Measurements from ENCODE around the gene POLR3K. TPM values are rescaled to one million over a fixed set of nuclear protein-coding genes. Genes with fewer than 3 reads are reported as not detected.

The POLR3K gene
- polyA plus RNA-seq, 1 of the 3 experiments (the other 2 are of a cell fraction): 54.5 TPM

- H2AFZ ChIP-seq (ENCODE audit: low read depth): no peak overlapping the region
- H3K4me3 ChIP-seq (ENCODE audit: low read depth in 2 of 2, low read length in 1 of 2): no peak overlapping the region
- no peak for DNase-seq
- no peaks in the 10 kb centered on the region for H3K9me3 ChIP-seq
- H3F3A ChIP-seq (replicated peaks; ENCODE audit: insufficient read depth): no peaks in the 10 kb centered on the region
- TF ChIP-seq USF2 (IDR thresholded peaks at IDR 0.05; ENCODE audit: borderline replicate concordance, low read depth, low read length) (no peak), PBX3 (IDR thresholded peaks at IDR 0.05) (no peak), IRF3 (IDR thresholded peaks at IDR 0.05; ENCODE audit: low read depth, low read length) (no peak), EZH2phosphoT487 (IDR thresholded peaks at IDR 0.05; ENCODE audit: borderline replicate concordance, low read depth) (no peak), FOSL2 (IDR thresholded peaks at IDR 0.05; ENCODE audit: borderline replicate concordance, low read depth) (no peak)
- no peak overlapping the region for H3K27ac ChIP-seq (ENCODE audit: low read depth in 2 of 2, low read length in 1 of 2)
- ChIA-PET CTCF (interaction anchor here (1.7 to 21.2 kb wide), 5 partner anchors 10 to 300 kb away, joined by 6 to 793 read pairs (median 46); partner anchors contain the start of genes HBQ1 and RHBDF1), POLR2A (interaction anchor here (1.3 to 1.6 kb wide), 2 partner anchors 9 to 34 kb away, joined by 3 to 5 read pairs; partner anchors contain the start of genes POLR3K and SNRNP25)
- no peaks in the 10 kb centered on the region for H3K9me2 ChIP-seq
- peaks cover 30% of the 10 kb centered on the region for H4K20me1 ChIP-seq (ENCODE audit: insufficient read depth)
- peaks cover 20% of the 10 kb centered on the region for H3K79me2 ChIP-seq (ENCODE audit: insufficient read depth)
- peaks cover 11 to 60% of the 10 kb centered on the region in 2 experiments for H3K36me3 ChIP-seq (replicated peaks in 1 of 2; ENCODE audit: control insufficient read depth in 1 of 2, insufficient read depth in 2 of 2, low read length in 1 of 2)
- H3K27me3 ChIP-seq (ENCODE audit: insufficient read depth): no peaks in the 10 kb centered on the region
- WGBS (ENCODE audit: low lambda C conversion rate): 92% methylated on average over 25 of the region's 34 CpGs
- H3K4me2 ChIP-seq: no peak overlapping the region
- H3K9ac ChIP-seq: no peak overlapping the region
- peaks cover 0 to 3% of the 10 kb centered on the region in 2 experiments; a peak in 1 of 4 replicates for H3K4me1 ChIP-seq (ENCODE audit: control insufficient read depth in 1 of 2, insufficient read depth in 2 of 2, low read depth in 1 of 2, low read length in 1 of 2)
Observed at GRCh38 chr16:62283-62967, 9.0 kb upstream of the POLR3K start.

GRCh38 chr16:61879-62281, 8.5 kb upstream of the POLR3K start:
- no peaks in the 10 kb centered on the region for H3K27me3 ChIP-seq (ENCODE audit: insufficient read depth)
- H3K27ac ChIP-seq (ENCODE audit: low read depth in 2 of 2, low read length in 1 of 2): no peak overlapping the region
- CTCF ChIA-PET: interaction anchor here (8.7 to 21.2 kb wide), 2 partner anchors 33 to 118 kb away, joined by 105 to 793 read pairs; partner anchors contain the start of gene HBQ1
- H3K4me3 ChIP-seq (ENCODE audit: low read depth in 2 of 2, low read length in 1 of 2): no peak overlapping the region
- H3K9ac ChIP-seq: no peak overlapping the region
- peaks cover 18% of the 10 kb centered on the region for H3K79me2 ChIP-seq (ENCODE audit: insufficient read depth)
- no peaks in the 10 kb centered on the region for H3F3A ChIP-seq (replicated peaks; ENCODE audit: insufficient read depth)
- no peak for TF ChIP-seq RAD21 (IDR thresholded peaks at IDR 0.05; ENCODE audit: low read length)
- no peak for TF ChIP-seq FOSL2 (IDR thresholded peaks at IDR 0.05; ENCODE audit: borderline replicate concordance, low read depth)
- TF ChIP-seq MAX (IDR thresholded peaks at IDR 0.05; ENCODE audit: low read depth): no peak
- no peak for TF ChIP-seq CTCF (IDR thresholded peaks at IDR 0.05)
- H2AFZ ChIP-seq (ENCODE audit: low read depth): no peak overlapping the region
- POLR2A ChIA-PET: no interaction called here
- DNase-seq: no peak
- WGBS (ENCODE audit: low lambda C conversion rate): 98% methylated on average over 12 of the region's 32 CpGs
- H3K4me2 ChIP-seq: no peak overlapping the region
- H3K4me1 ChIP-seq (ENCODE audit: control insufficient read depth in 1 of 2, insufficient read depth in 2 of 2, low read depth in 1 of 2, low read length in 1 of 2): peaks cover 0 to 3% of the 10 kb centered on the region in 2 experiments; a peak in 1 of 4 replicates
- peaks cover 11 to 65% of the 10 kb centered on the region in 2 experiments for H3K36me3 ChIP-seq (replicated peaks in 1 of 2; ENCODE audit: control insufficient read depth in 1 of 2, insufficient read depth in 2 of 2, low read length in 1 of 2)
- H3K9me3 ChIP-seq: no peaks in the 10 kb centered on the region
- peaks cover 24% of the 10 kb centered on the region for H4K20me1 ChIP-seq (ENCODE audit: insufficient read depth)
- H3K9me2 ChIP-seq: no peaks in the 10 kb centered on the region
